ENCODE data around the gene BEST2.
A peak's percentile ranks its signal among the peaks of the same experiment; 100 is the strongest.

Gene BEST2

GRCh38 chr19:12770922-12771321, 19.3 kb downstream of the BEST2 start:
- DNase-seq (ENCODE audit: low spot score), result no peak

DNA sequence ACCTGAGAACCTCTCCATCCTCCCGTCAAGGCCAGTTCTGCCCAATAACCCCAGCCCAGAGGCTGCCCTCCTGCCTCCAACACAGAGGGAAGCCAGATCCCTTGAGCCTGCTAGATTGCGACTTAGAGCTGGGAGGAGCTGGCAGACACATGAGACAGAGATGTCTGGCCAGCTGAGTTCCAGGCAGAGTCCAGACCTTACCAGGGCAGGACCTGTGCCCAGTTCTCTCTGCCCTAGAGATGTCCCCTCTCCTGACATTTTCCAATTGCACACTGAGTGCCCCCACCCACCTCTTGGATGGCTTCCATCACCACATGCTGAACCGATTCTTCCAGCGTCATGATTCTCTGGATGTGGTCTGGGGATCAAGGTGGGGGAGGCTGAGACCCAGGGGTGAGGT, 20.7 kb downstream of the BEST2 start:
- no peak for DNase-seq (ENCODE audit: low spot score)

DNA sequence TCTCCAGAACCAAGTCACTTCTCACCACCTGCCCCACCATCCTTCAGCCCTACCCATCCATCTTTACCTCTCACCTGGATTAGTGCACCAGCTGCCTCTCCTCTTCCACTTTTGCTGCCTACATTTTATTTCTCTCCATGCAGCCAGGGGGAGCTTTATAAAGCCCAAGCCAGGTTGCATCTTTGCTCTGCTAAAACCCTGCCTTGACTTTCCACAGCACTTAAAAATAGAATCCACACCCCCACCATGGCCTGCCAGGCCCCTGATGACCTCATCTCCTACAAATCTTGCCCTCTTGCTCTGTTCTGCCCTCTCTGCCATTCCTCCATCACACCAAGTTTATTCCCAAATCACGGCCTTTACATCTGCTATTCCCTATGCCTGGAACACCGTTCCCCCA, 22.0 kb downstream of the BEST2 start:
- DNase-seq (ENCODE audit: low spot score), result no peak

GRCh38 chr19:12774588-12775555, 23.3 kb downstream of the BEST2 start, which contains the start of gene HOOK2:
HOOK2 (minus strand) TSS chr19:12775552; CDS start chr19:12775449, 103 bp downstream.
- no peak for DNase-seq (ENCODE audit: low spot score)

DNA sequence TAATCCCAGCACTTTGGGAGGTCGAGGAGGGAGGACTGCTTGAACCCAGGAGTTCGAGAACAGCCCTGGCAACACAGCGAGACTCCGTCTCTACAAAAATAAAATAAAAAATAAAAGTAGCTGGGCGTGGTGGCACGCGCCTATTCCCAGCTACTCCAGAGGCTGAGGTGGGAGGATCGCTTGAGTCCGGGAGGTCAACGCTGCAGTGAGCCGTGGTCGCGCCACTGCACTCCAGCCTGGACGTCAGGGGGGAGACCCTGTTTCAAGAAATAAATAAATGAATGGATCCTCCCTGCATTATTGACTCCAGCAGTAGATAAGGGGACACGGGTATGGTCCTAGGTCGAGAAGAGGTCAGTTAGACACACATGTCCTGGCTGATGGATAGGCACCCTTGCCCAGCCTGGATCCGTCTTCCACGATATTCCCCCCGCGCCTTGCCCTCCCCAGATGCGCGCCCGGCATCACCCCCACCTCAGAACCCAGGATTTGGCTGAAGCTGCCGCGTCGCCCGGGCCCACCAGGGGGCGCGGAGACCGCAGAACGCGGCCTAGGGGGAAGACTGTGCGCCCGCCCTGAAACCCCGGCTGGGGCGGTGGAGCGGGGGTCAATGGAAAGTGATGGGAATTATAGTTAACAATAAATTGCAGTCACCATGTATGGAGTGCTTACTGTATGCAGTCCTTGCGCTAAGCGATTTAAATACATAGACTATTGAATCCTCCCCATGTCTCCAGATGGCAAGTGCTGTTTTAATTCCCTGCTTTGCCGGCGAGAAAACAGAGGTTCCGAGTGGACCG, 25.8 kb downstream of the BEST2 start:
- peak; percentile 76 for DNase-seq (ENCODE audit: low spot score)

- DNase-seq (ENCODE audit: low spot score), result peak; percentile 73
Observed at GRCh38 chr19:12778017-12778904, 26.7 kb downstream of the BEST2 start.

GRCh38 chr19:12778905-12779161, 27.2 kb downstream of the BEST2 start:
- no peak for DNase-seq (ENCODE audit: low spot score)

DNA sequence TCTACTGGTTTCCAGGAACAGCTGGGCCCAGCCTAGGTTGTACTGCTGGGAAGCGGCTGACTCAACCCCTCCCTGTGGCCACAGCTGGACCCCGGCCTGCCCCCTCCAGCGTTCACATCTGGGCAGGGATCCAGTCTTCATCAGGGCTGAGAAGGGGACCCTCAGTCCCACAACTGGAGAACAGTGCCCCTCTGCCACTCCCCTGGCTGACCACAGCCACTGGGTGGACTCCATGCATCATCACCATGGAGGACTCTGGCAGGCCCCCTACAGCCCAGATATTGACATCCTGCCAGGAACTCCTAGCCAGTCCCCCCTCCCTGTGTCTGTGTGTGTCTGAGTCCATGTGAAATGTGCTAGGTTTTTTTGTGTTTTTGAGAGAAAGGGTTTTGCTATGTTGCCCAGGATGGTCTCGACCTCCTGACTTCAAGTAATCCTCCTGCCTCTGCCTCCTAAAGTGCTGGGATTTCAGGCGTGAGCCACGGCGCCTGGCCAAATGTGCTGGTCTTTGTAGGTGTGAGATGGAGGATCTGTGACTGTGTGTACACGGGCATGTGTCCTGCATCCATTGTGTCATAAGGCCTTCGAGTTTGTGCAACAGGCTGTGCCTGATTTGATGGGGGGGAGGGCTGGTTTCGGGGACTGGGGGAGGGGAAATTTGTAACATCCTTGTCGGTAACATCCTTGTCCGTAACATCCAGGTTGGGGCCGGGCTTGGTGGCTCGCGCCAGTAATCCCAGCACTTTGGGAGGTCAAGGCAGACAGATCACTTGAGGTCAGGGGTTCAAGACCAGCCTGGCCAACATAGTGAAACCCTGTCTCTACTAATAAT, 27.8 kb downstream of the BEST2 start:
- DNase-seq (ENCODE audit: low spot score), result peak; percentile 61

DNA sequence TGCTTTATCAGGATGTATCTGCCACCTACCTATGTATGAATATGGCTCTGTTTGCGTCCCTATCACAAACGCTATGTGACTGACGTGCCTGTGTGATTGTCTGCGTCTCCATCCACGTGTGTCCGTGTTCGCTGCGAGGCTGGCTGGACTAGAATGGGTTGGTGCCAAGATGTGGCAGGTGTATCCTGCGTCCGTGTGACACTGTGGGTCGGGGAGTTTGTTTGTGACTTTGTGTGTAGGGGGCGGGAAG, 30.5 kb downstream of the BEST2 start:
- no peak for DNase-seq (ENCODE audit: low spot score)

DNA sequence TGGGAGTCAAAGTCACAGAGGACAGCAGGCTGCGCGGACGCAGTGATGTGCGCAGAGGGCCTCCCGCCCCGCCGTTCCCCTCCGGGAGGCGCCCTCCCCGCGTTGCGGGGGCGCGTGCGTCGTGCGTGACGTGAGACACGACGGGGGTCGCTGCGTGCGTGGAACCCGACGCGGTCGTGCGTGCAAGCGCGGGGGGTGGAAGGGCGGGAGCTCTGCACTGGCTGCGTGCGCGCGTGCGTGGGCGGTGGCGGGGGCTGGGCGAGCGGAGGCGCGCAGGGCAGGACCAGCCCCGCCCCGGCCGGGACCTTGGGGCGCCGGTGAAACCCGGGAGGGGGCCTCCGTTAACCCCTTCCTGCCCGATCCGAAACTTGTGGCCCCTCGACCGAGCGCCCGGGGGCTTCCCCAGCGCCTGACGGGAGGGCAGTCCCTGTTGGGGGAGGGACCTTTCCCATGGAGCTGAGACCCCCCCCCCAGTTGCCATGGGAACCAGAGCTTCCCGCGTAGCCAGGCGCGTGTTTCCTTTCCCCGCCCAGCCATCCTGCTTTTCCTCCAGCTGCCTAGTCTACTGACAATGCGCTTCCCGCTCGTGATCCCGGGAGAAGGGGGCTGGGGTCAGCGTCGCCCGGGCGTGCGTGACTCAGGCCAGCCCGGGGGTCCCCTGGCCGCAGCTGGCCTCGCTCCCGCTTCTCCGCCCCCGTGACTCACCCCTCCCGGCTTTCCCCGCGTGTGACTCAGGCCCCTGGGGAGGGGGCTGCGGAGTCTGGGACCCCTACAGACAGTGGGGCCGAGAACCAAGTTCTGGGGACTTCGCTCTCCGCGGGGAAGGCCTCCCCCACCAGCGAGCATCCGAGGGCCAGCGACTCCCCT, 31.1 kb downstream of the BEST2 start:
- DNase-seq (ENCODE audit: low spot score), result peak; percentile 85

DNA sequence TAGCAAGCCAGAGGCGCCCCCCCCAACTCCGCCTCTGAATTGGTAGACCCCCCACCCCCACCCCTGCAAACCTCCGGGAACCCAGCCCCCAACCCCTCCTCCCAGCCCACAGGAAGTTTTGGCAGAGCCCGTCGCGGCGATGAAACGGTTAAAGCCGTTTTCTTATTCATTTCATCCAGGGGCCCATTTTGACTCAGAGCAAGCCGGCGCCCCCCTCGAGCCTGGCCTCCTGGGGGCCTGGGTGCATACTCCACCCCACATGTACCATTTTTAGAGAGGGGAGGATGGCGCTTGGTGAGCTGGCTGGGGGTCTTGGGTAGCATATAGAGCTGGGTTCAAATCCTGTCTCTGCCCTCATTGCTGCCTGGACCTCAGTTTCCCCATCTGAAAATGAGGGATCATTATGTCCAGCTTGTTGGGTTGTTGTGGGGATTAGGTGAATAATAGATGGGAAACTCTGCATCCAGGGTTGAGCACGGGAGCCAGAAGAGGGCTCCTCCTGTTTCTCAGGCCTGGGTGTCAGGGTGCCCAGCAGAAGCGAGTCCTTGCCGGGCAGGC, 31.8 kb downstream of the BEST2 start:
- no peak for DNase-seq (ENCODE audit: low spot score)

DNA sequence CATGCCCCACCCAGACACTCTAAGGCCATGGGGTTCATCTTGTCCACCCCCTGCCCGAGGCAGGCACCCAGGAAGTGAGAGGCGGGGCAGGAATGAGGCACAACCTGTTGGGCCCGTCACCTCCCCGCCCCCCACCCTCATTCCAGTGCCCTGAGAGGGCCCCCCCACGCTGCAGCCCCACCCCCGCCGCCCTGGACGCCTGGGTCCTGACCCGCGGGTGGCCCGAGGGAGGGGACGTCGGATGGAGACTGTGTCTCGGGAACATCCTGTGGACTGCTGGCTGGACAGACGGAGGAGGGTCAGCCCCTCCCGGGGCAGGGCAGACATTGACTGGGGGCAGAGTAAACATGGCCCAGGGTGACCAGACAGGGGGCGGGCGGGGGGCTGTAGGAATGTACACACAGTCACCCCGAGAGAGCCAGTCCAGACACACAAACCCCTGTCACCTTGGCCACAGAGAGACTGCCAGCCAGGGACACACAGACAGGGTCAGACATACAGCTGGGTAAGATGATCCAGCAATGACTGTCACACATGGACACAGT, 32.3 kb downstream of the BEST2 start:
- DNase-seq (ENCODE audit: low spot score), result peak; percentile 67

DNA sequence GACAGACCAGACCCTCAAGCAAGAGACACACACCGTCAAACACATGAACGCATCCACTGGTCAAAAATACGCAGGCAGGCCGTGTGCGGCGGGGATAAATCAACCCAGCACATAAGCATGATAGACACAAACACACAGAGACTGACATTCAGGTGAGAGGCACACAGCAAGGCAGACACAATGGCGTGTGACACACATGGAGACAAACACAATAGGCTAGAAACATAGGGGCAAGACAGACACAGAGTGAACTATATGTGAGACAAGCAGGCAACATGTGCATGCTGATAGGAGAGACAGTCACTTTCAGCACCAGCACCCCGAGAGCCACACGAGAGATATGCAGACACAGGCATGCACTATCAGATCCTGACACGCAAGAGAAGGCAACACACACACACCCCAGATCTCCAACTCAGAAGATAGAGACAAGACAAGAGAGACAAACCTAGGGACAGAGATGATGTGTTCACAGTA, 32.8 kb downstream of the BEST2 start:
- DNase-seq (ENCODE audit: low spot score), result no peak

DNA sequence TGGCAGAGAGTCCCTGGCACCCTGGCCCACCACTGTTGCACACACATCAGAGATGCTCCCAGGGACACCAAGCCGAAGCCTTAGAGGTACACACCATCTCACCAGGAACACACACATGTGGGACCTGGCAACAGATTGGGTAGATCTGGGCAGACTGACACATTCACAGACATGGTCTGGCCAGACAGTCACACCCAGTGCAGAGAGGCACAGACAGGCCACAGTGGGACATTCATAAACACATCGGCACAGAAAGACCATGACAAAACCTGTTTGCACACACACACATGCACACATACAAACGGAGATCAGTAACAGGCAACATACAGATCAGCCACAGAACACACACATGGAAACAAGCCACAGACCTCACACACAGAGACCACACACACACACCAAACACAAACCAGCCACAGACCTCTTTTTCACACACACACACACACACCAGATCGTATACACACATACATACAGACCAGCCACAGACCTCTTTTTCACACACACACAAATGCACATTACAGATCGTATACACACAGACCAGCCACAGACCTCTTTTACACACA, 33.4 kb downstream of the BEST2 start:
- no peak for DNase-seq (ENCODE audit: low spot score)

DNA sequence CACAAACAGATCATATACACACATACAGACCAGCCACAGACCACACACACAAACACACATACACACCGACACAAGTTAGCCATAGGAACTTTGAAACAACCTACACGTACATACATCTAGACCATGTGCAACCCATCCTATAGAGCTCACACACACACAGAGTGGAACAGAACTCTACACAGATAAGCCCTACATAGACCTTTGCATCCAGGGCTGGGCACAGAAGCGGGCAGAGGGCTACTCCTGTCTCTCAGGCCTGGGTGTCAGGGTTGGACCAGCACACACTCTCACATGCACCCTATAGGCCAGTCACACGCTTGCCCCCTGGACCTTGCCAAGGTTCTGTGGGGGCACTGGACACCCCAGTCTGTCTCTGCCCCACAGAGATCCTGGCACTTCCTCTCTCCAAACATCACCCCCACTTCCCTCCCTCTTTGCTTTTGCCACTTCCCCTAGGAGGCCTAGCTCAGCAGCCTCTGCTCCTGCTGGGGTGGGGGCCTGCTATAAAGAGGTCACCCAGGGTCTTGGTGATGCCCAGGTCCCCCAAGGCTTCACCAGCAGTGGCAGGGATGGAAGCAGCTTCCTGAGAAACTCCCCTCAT, 33.9 kb downstream of the BEST2 start:
- no peak for DNase-seq (ENCODE audit: low spot score)

GRCh38 chr19:12786141-12786870, 34.7 kb downstream of the BEST2 start:
- no peak for DNase-seq (ENCODE audit: low spot score)

DNA sequence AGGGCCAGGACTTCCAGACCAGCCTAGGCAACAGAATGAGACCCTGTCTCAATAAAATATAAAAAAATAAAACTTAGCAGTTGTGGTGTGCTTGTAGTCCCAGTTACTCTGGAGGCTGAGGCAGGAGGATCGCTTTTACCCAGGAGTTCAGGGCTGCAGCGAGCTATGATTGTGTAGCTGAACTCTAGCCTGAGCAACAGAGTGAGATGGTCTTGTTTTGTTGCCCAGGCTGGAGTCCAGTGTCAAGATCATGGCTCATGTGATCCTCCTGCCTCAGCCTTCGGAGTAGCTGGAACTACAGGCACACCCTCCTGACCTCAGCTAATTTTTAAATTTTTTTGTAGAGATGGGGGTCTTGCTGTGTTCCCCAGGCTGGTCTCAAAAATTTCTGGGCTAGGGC, 35.4 kb downstream of the BEST2 start:
- no peak for DNase-seq (ENCODE audit: low spot score)

DNA sequence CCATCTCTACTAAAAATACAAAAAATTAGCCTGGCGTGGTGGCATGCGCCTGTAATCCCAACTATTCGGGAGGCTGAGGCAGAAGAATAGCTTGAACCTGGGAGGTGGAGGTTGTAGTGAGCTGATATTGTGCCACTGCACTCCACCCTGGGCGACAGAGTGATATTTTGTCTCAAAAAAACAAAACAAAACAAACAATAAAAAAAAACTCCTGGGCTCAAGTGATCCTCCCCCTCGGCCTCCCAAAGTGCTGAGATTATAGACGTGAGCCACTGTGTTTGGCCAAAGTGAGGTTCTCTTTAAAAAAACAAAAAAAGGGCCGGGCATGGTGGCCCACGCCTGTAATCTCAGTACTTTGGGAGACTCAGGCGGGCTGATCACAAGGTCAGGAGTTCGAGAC, 35.9 kb downstream of the BEST2 start:
- DNase-seq (ENCODE audit: low spot score), result no peak

Measured in kidney capillary endothelial cell (primary cell).